ENCODE data around the gene SORL1.

The SORL1 gene

GRCh38 chr11:121580154-121580553, 128.0 kb downstream of the SORL1 start:
- FAIRE-seq, result no peak
- no peak for DNase-seq (ENCODE audit: low spot score)

DNA sequence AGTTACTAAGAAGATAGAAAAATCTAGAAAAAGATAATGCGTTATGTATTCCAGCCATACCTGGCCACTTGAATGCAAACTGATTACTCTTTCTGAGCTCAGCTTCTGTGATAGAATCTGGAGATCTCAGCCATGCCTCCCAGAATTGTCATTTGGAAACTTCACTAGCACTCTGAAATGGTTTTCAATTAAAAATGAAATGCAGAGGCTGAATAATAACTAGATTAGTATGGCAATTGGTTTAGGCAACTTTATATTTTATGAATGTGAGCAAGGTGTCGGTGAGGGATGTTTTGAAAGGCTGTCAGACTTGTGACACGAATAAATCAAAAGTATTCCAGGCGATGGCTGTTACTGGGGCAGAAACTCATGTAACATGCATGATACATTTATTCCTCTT, 129.5 kb downstream of the SORL1 start:
- DNase-seq (ENCODE audit: low spot score) (no peak), FAIRE-seq (no peak)

GRCh38 chr11:121582296-121582695, 130.2 kb downstream of the SORL1 start:
- no peak for DNase-seq (ENCODE audit: low spot score)
- no peak for FAIRE-seq

DNA sequence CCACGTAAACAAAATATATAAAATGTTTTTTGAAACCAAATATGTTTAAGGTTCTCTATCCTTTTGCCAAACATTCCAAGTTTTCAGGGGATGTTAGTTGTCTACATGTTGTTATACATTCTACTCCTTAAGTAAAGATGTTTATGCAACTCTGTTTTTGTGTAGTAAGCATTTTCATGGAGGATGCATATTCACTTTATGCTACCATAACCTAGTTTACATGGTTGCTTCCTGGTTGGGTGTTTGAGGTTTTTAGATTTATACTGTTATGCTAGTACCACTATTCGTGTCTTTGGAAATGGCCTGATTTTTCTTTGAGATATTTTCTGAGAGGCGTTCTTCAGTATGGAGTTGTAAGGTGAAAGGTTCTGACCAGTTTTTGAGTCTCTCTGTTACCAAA, 131.7 kb downstream of the SORL1 start:
- FAIRE-seq, result no peak

GRCh38 chr11:121586750-121587149, 134.6 kb downstream of the SORL1 start:
- DNase-seq (ENCODE audit: low spot score), result no peak
- no peak for FAIRE-seq

More for the DNA sequence above, 131.7 kb downstream of the SORL1 start:
- DNase-seq (ENCODE audit: low spot score), result no peak

DNA sequence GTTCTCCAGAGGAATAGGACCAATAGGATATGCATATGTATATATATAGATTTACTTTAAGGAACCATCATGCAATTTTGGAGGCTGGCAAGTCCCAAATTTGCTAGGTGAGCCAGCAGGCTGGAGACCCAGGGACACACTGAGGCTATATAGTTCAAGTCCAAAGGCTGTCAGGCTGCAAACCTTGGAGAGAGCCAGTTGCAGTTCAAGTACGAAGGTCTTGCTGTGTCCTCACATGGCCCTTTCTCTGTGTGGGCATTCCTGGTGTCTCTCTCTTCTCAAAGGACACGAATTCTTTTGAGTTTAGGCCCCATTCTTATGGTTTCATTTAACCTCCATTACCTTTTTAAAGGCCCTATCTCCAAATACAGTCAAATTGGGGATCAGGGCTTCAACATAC, 135.1 kb downstream of the SORL1 start:
- DNase-seq (ENCODE audit: low spot score), result no peak
- no peak for FAIRE-seq

- DNase-seq (ENCODE audit: low spot score) (no peak), FAIRE-seq (no peak)
Measured at GRCh38 chr11:121588747-121589146, 136.6 kb downstream of the SORL1 start.

GRCh38 chr11:121589946-121590537, 137.9 kb downstream of the SORL1 start:
- FAIRE-seq, result no peak
- no peak for DNase-seq (ENCODE audit: low spot score)

DNA sequence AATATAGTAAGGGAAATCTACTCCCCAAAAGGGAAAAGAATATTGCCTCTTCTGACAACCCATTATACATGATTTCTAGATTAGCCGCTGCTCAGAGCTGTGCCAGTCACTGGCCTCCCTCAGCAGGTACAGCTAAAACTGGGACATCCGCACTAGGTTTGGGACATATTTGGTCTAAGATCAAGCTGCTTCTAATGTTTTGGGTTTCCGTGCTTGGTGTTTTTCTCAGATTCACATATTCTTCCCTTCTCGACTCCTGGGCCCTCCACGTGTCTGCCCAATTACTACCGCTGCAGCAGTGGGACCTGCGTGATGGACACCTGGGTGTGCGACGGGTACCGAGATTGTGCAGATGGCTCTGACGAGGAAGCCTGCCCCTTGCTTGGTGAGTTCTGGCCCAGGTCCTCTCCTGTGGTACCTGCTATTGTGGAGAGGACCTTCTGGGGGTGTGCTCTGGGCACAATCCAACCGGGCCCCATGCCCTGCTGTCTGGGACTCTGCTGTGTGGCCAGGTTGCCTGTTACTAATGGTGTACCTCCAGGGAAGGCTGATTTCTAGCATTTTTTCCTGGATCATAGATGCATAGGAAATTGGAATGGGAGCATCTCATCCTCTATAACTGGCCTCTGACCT, 138.8 kb downstream of the SORL1 start:
- DNase-seq (ENCODE audit: low spot score), result no peak
- no peak for FAIRE-seq

GRCh38 chr11:121591405-121592033, 139.4 kb downstream of the SORL1 start:
- DNase-seq (ENCODE audit: low spot score) (peak; percentile 35), FAIRE-seq (peak; percentile 7)

GRCh38 chr11:121592708-121593107, 140.6 kb downstream of the SORL1 start:
- DNase-seq (ENCODE audit: low spot score) (no peak), FAIRE-seq (no peak)

DNA sequence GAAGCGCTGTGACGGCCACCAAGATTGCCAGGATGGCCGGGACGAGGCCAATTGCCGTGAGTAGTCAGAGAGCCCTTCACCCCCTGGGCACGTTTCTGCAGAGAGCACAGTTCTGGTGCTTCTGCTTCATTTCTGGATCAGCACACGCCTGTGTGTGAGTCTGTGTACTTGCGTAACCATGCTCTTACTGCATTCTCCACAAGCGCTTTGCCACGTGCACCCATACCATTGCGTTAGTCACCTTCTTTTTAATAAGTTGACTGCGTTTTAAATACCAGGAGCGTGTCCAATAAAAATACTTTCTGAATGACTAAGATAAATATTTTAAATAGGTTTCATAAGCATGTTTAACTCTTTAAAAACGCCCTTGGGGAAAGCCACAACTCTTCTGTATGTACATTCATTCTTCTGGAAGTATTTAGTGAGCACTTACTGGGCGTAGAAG, 143.6 kb downstream of the SORL1 start:
- FAIRE-seq, result no peak
- peak; percentile 64 for DNase-seq (ENCODE audit: low spot score)

GRCh38 chr11:121596195-121597155, 144.4 kb downstream of the SORL1 start:
- DNase-seq (ENCODE audit: low spot score) (no peak), FAIRE-seq (no peak)

DNA sequence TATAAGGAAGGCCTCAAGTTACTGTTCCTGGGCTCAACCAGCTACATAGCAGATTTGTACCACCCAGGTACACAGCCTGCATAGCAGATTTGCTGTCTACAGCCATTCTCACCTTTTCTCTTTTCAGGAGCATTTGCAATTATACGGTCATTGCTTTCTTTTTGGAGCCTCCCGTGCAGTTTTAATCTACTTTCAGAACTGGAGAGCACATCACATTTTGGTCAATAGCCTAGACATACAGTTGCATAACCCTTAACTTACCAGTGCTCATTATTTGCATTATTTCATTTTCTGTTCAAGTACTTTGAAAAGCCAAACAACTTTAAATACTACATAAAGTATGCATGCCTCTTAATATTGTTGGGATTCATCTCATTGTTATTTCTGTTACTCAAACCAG, 151.2 kb downstream of the SORL1 start:
- DNase-seq (ENCODE audit: low spot score) (no peak), FAIRE-seq (no peak)

GRCh38 chr11:121604152-121604551, 152.0 kb downstream of the SORL1 start:
- FAIRE-seq (no peak), DNase-seq (ENCODE audit: low spot score) (no peak)

- DNase-seq (ENCODE audit: low spot score) (no peak), FAIRE-seq (no peak)
Measured at GRCh38 chr11:121606354-121606753, 154.2 kb downstream of the SORL1 start.

GRCh38 chr11:121607341-121607740, 155.2 kb downstream of the SORL1 start:
- FAIRE-seq, result no peak
- DNase-seq (ENCODE audit: low spot score), result no peak

- DNase-seq (ENCODE audit: low spot score) (no peak), FAIRE-seq (no peak)
Measured at GRCh38 chr11:121608545-121609098, 156.5 kb downstream of the SORL1 start.

DNA sequence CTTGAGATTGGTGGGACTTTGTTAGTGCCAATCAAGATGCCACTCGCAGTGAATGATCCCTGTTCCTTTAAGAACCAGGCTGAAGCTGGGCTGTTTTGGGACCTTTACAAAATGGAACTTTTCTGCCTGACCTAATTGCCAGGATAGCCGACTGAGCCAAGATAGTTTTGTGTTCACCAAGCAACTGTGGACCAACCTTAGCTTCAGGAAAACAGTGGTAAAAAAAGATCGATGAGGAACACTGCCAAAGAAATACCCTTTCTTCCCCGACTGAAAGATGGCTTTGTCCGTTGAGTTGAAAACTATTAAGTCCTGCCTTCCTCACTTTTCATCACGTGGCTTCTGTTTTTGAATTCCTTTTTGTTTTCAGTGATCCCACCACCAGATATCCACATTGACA, 158.6 kb downstream of the SORL1 start:
- FAIRE-seq (no peak), DNase-seq (ENCODE audit: low spot score) (no peak)

GRCh38 chr11:121611242-121611641, 159.1 kb downstream of the SORL1 start:
- DNase-seq (ENCODE audit: low spot score) (no peak), FAIRE-seq (no peak)

DNA sequence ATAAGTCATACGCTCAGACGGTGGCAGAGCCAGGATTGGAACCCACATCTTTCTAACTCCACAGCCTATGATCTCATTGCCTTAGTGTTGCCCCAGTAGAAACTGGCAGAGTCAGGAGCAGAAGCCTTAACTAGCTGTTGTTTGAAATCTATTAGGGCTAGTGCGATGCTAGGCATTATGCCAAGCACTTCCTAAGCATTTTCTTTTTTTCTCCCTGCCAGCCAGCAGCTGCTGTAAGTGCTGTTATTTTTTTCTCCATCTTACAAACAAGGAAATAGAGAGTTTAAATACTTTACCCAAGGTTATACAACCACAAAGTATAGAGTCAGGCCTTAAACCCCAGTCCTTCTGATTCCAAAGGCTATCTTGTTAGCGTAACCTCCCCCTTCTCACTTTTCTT, 161.6 kb downstream of the SORL1 start:
- FAIRE-seq, result no peak
- no peak for DNase-seq (ENCODE audit: low spot score)
